ENCODE measurements around the gene CXCL10. TPM values are rescaled to one million over a fixed set of nuclear protein-coding genes. Genes with fewer than 3 reads are reported as not detected.

The CXCL10 gene
- total and polyA plus RNA-seq, 2 donors (not counting 1 experiment from before 2014, with no cell fraction given), result 0.07 to 0.33 TPM

- Histone ChIP-seq H3K4me2 (ENCODE audit: extremely low read depth, insufficient read depth, low read length) (no peak overlapping the region), H2AFZ (ENCODE audit: low read length) (no peak overlapping the region), H3K4me3 (replicated peaks in 1 of 4; ENCODE audit: control extremely low read depth in 1 of 4, insufficient read depth in 1 of 4, low read depth in 3 of 4, low read length in 4 of 4) (no peak overlapping the region), H3K4me1 (ENCODE audit: control insufficient read depth, extremely low read depth, insufficient read depth, low read length) (peaks cover 5% of the 10 kb centered on the region), H4K20me1 (ENCODE audit: control insufficient read depth, extremely low read depth, insufficient read depth, low read length) (no peaks in the 10 kb centered on the region), H3K9me3 (ENCODE audit: control insufficient read depth, insufficient read depth, low read depth, low read length) (no peaks in the 10 kb centered on the region), H3K27ac (ENCODE audit: insufficient read depth, low read length) (no peak overlapping the region), H3K79me2 (ENCODE audit: control insufficient read depth, insufficient read depth, low read length) (no peaks in the 10 kb centered on the region), H3K27me3 (ENCODE audit: control insufficient read depth, insufficient read depth, low read length) (no peaks in the 10 kb centered on the region), H3K36me3 (ENCODE audit: control insufficient read depth, insufficient read depth, low read length) (no peaks in the 10 kb centered on the region), H3K9ac (ENCODE audit: insufficient read depth, low read length) (no peak overlapping the region)
- DNase-seq (ENCODE audit: low read depth in 2 of 2), result no peak
- TF ChIP-seq CTCF (conservative IDR thresholded peaks at IDR 0.05 in 1 of 2, IDR thresholded peaks at IDR 0.05 in 1 of 2; ENCODE audit: low read depth in 1 of 2, low read length in 2 of 2), result no peak
- no peak for TF ChIP-seq EZH2 (IDR thresholded peaks at IDR 0.05; ENCODE audit: low read length, missing control alignments)
Measured at GRCh38 chr4:76016393-76016792, 6.9 kb downstream of the CXCL10 start.

- Histone ChIP-seq H3K4me3 (replicated peaks in 1 of 4; ENCODE audit: control extremely low read depth in 1 of 4, insufficient read depth in 1 of 4, low read depth in 3 of 4, low read length in 4 of 4) (no peak overlapping the region), H3K36me3 (ENCODE audit: control insufficient read depth, insufficient read depth, low read length) (no peaks in the 10 kb centered on the region), H3K27ac (ENCODE audit: insufficient read depth, low read length) (no peak overlapping the region), H3K4me1 (ENCODE audit: control insufficient read depth, extremely low read depth, insufficient read depth, low read length) (peaks cover 6% of the 10 kb centered on the region), H4K20me1 (ENCODE audit: control insufficient read depth, extremely low read depth, insufficient read depth, low read length) (no peaks in the 10 kb centered on the region), H2AFZ (ENCODE audit: low read length) (no peak overlapping the region), H3K79me2 (ENCODE audit: control insufficient read depth, insufficient read depth, low read length) (no peaks in the 10 kb centered on the region), H3K4me2 (ENCODE audit: extremely low read depth, insufficient read depth, low read length) (no peak overlapping the region), H3K9ac (ENCODE audit: insufficient read depth, low read length) (no peak overlapping the region), H3K27me3 (ENCODE audit: control insufficient read depth, insufficient read depth, low read length) (no peaks in the 10 kb centered on the region), H3K9me3 (ENCODE audit: control insufficient read depth, insufficient read depth, low read depth, low read length) (no peaks in the 10 kb centered on the region)
- no peak for DNase-seq (ENCODE audit: low read depth in 2 of 2)
- TF ChIP-seq EZH2 (IDR thresholded peaks at IDR 0.05; ENCODE audit: low read length, missing control alignments) (no peak), CTCF (conservative IDR thresholded peaks at IDR 0.05 in 1 of 2, IDR thresholded peaks at IDR 0.05 in 1 of 2; ENCODE audit: low read depth in 1 of 2, low read length in 2 of 2) (no peak)
Measured at GRCh38 chr4:76013540-76013939, 9.8 kb downstream of the CXCL10 start.

- Histone ChIP-seq H3K27ac (ENCODE audit: insufficient read depth, low read length) (peak overlapping the region; percentile 74), H3K9me3 (ENCODE audit: control insufficient read depth, insufficient read depth, low read depth, low read length) (no peaks in the 10 kb centered on the region), H2AFZ (ENCODE audit: low read length) (peak overlapping the region; percentile 93), H3K27me3 (ENCODE audit: control insufficient read depth, insufficient read depth, low read length) (no peaks in the 10 kb centered on the region), H3K4me1 (ENCODE audit: control insufficient read depth, extremely low read depth, insufficient read depth, low read length) (peaks cover 6% of the 10 kb centered on the region), H3K9ac (ENCODE audit: insufficient read depth, low read length) (no peak overlapping the region), H3K36me3 (ENCODE audit: control insufficient read depth, insufficient read depth, low read length) (no peaks in the 10 kb centered on the region), H3K4me3 (replicated peaks in 1 of 4; ENCODE audit: control extremely low read depth in 1 of 4, insufficient read depth in 1 of 4, low read depth in 3 of 4, low read length in 4 of 4) (no peak overlapping the region), H3K79me2 (ENCODE audit: control insufficient read depth, insufficient read depth, low read length) (no peaks in the 10 kb centered on the region), H4K20me1 (ENCODE audit: control insufficient read depth, extremely low read depth, insufficient read depth, low read length) (no peaks in the 10 kb centered on the region), H3K4me2 (ENCODE audit: extremely low read depth, insufficient read depth, low read length) (peak overlapping the region; percentile 55)
- no peak for TF ChIP-seq EZH2 (IDR thresholded peaks at IDR 0.05; ENCODE audit: low read length, missing control alignments)
- DNase-seq (ENCODE audit: low read depth in 2 of 2), result peak; percentile 23 to 27
Measured at GRCh38 chr4:76012388-76012801, 10.9 kb downstream of the CXCL10 start.

Measured in fibroblast of lung (primary cell).